Activated naive CD8-positive, alpha-beta T cell (primary cell): ENCODE results near the gene SETD1B.
A peak's percentile ranks its signal among the peaks of the same experiment; 100 is the strongest.

Experiments used
- H3K27ac Mint-ChIP-seq: one replicate; pipeline ENCODE4 v1.8.0; 2021; ENCODE audit warnings: mixed read lengths
- H3K27me3 Mint-ChIP-seq: one replicate; pipeline ENCODE4 v1.8.0; 2021; ENCODE audit warnings: mixed read lengths
- H3K36me3 Mint-ChIP-seq: one replicate; pipeline ENCODE4 v1.8.0; 2021; ENCODE audit warnings: mixed read lengths
- H3K4me1 Mint-ChIP-seq: one replicate; pipeline ENCODE4 v1.8.0; 2021; ENCODE audit warnings: low read depth, mixed read lengths
- H3K4me3 Mint-ChIP-seq: one replicate; pipeline ENCODE4 v1.8.0; 2021; ENCODE audit warnings: mild to moderate bottlenecking, mixed read lengths
- H3K9me3 Mint-ChIP-seq: one replicate; pipeline ENCODE4 v1.8.0; 2021; ENCODE audit warnings: low read depth, mixed read lengths

Gene SETD1B

GRCh38 chr12:121806546-121807423 lies 3.0 kb downstream of the SETD1B start:
- Mint-ChIP-seq H3K9me3 (no peaks in the 10 kb centered on the region), H3K36me3 (peaks cover 5% of the 10 kb centered on the region), H3K27me3 (no peaks in the 10 kb centered on the region), H3K4me3 (peak overlapping the region; percentile 96), H3K4me1 (peaks cover 47% of the 10 kb centered on the region), H3K27ac (peak overlapping the region; percentile 95)

GRCh38 chr12:121807642-121808347 lies 4.0 kb downstream of the SETD1B start:
- H3K9me3 Mint-ChIP-seq, result no peaks in the 10 kb centered on the region
- peak overlapping the region; percentile 96 for H3K4me3 Mint-ChIP-seq
- peaks cover 5% of the 10 kb centered on the region for H3K36me3 Mint-ChIP-seq
- peaks cover 46% of the 10 kb centered on the region for H3K4me1 Mint-ChIP-seq
- H3K27ac Mint-ChIP-seq, result peak overlapping the region; percentile 50
- H3K27me3 Mint-ChIP-seq, result no peaks in the 10 kb centered on the region

- Mint-ChIP-seq H3K9me3 (no peaks in the 10 kb centered on the region), H3K27me3 (no peaks in the 10 kb centered on the region), H3K4me3 (peak overlapping the region; percentile 49), H3K36me3 (peaks cover 5% of the 10 kb centered on the region), H3K4me1 (peaks cover 52% of the 10 kb centered on the region), H3K27ac (peak overlapping the region; percentile 54)
Observed at GRCh38 chr12:121808623-121809022, 4.8 kb downstream of the SETD1B start.

- peaks cover 5% of the 10 kb centered on the region for H3K36me3 Mint-ChIP-seq
- H3K4me1 Mint-ChIP-seq, result peaks cover 54% of the 10 kb centered on the region
- H3K27me3 Mint-ChIP-seq, result no peaks in the 10 kb centered on the region
- H3K4me3 Mint-ChIP-seq, result peak overlapping the region; percentile 23
- no peaks in the 10 kb centered on the region for H3K9me3 Mint-ChIP-seq
- peak overlapping the region; percentile 64 for H3K27ac Mint-ChIP-seq
Observed at GRCh38 chr12:121809712-121810116, 5.9 kb downstream of the SETD1B start.

- H3K36me3 Mint-ChIP-seq, result peaks cover 5% of the 10 kb centered on the region
- no peaks in the 10 kb centered on the region for H3K27me3 Mint-ChIP-seq
- no peaks in the 10 kb centered on the region for H3K9me3 Mint-ChIP-seq
- no peak overlapping the region for H3K27ac Mint-ChIP-seq
- peak overlapping the region; percentile 91 for H3K4me3 Mint-ChIP-seq
- H3K4me1 Mint-ChIP-seq, result peaks cover 56% of the 10 kb centered on the region
Observed at GRCh38 chr12:121810234-121810817, 6.5 kb downstream of the SETD1B start.

- Mint-ChIP-seq H3K4me3 (peak overlapping the region; percentile 91), H3K27me3 (no peaks in the 10 kb centered on the region), H3K9me3 (no peaks in the 10 kb centered on the region), H3K4me1 (peaks cover 54% of the 10 kb centered on the region), H3K36me3 (peaks cover 5% of the 10 kb centered on the region), H3K27ac (peak overlapping the region; percentile 93)
Observed at GRCh38 chr12:121810833-121811433, 7.1 kb downstream of the SETD1B start.

- Mint-ChIP-seq H3K4me1 (peaks cover 50% of the 10 kb centered on the region), H3K36me3 (peaks cover 5% of the 10 kb centered on the region), H3K27me3 (no peaks in the 10 kb centered on the region), H3K4me3 (peak overlapping the region; percentile 91), H3K27ac (peak overlapping the region; percentile 93), H3K9me3 (no peaks in the 10 kb centered on the region)
Observed at GRCh38 chr12:121811434-121812319, 7.9 kb downstream of the SETD1B start.

- Mint-ChIP-seq H3K27me3 (no peaks in the 10 kb centered on the region), H3K9me3 (no peaks in the 10 kb centered on the region), H3K4me3 (peak overlapping the region; percentile 91), H3K27ac (peak overlapping the region; percentile 41), H3K4me1 (peaks cover 43% of the 10 kb centered on the region), H3K36me3 (peaks cover 5% of the 10 kb centered on the region)
Observed at GRCh38 chr12:121812320-121812871, 8.6 kb downstream of the SETD1B start.

GRCh38 chr12:121812921-121813896 lies 9.4 kb downstream of the SETD1B start:
- peak overlapping the region; percentile 91 for H3K4me3 Mint-ChIP-seq
- peaks cover 40% of the 10 kb centered on the region for H3K4me1 Mint-ChIP-seq
- peak overlapping the region; percentile 68 for H3K27ac Mint-ChIP-seq
- H3K9me3 Mint-ChIP-seq, result no peaks in the 10 kb centered on the region
- no peaks in the 10 kb centered on the region for H3K27me3 Mint-ChIP-seq
- peaks cover 5% of the 10 kb centered on the region for H3K36me3 Mint-ChIP-seq

GRCh38 chr12:121813951-121814350 lies 10.1 kb downstream of the SETD1B start:
- peaks cover 37% of the 10 kb centered on the region for H3K4me1 Mint-ChIP-seq

DNA sequence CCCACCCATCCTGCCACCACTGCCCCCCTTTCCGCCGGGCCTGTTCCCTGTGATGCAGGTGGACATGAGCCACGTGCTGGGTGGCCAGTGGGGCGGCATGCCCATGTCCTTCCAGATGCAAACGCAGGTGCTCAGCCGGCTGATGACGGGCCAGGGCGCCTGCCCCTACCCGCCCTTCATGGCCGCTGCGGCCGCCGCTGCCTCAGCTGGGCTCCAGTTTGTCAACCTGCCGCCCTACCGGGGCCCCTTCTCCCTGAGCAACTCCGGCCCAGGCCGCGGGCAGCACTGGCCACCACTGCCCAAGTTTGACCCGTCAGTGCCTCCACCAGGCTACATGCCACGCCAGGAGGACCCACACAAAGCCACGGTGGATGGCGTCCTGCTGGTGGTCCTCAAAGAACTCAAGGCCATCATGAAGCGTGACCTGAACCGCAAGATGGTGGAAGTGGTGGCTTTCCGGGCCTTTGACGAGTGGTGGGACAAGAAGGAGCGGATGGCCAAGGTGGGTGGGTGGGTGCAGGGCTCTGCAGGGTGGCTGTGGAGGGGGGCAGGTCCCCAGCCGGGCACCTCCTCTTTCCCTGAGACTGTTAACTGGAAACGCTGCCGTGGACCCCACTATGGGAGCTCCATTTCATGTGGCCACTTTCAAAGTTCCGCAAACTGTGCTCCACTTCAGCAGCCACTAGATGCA lies 10.8 kb downstream of the SETD1B start:
- Mint-ChIP-seq H3K27ac (no peak overlapping the region), H3K4me3 (no peak overlapping the region), H3K27me3 (no peaks in the 10 kb centered on the region), H3K36me3 (peaks cover 5% of the 10 kb centered on the region), H3K4me1 (peaks cover 31% of the 10 kb centered on the region), H3K9me3 (no peaks in the 10 kb centered on the region)

More at GRCh38 chr12:121813951-121814350, 10.1 kb downstream of the SETD1B start:
- Mint-ChIP-seq H3K4me3 (no peak overlapping the region), H3K27me3 (no peaks in the 10 kb centered on the region), H3K36me3 (peaks cover 5% of the 10 kb centered on the region), H3K27ac (peak overlapping the region; percentile 68), H3K9me3 (no peaks in the 10 kb centered on the region)

GRCh38 chr12:121815263-121815662 lies 11.5 kb downstream of the SETD1B start:
- peaks cover 29% of the 10 kb centered on the region for H3K4me1 Mint-ChIP-seq
- H3K4me3 Mint-ChIP-seq, result no peak overlapping the region
- H3K27ac Mint-ChIP-seq, result peak overlapping the region; percentile 46
- H3K36me3 Mint-ChIP-seq, result peaks cover 5% of the 10 kb centered on the region
- no peaks in the 10 kb centered on the region for H3K9me3 Mint-ChIP-seq
- no peaks in the 10 kb centered on the region for H3K27me3 Mint-ChIP-seq
